HTERT RPE-1 (cell line): ENCODE results near the gene CEP63.

Source experiments
- in situ Hi-C: fragments of 300-500 bp; cut with MboI; formaldehyde crosslinking; loops from 4 replicates; pipeline ENCODE4 v1.14.3; 2020; ENCODE audit warnings: low sequenced_read_pairs

CEP63 gene

DNA sequence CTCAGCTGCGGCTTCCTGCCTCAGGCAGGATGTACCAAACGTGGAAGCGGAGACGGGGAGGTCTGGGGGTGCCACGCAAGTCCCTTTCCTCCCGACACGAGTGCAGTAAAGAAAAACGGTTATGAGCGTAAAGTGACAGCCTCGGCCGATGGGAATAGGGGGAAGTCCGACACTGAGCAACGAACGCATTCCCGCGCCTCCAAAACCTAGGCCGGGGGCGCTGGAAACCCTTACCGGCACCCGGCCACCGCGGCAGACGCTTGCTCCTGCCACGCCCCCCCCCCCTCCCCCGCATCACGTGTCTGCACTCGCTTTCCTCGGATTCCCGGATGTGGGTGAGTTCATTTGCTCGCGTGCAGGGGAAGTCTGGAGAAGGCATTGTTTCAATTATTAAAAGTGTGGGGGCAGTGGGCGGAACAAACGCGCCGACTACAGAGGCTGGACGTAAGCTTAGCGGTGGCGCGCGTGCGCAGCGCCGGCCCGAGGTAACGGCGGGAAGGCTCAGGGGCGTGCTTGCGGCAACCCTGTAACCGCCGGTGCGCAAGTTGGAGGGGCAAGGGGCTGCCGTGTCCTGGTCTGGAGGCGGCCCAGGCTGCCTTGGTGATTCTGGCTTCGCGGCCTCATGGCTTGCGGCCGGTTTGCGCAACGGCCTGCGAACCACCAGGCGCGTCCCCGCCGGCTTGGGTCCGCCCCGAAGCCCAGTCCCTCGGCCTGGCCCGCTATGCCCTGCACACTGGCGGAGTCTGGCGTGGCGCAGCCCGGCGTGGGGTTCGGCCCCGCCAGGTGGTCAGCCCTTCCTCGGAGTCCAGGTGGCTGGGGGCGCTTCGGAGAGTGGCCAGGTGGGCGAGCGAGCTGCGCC lies at the start of gene CEP63, which contains the start of gene ANAPC13:
CEP63 (plus strand) TSS at position 340 of the 859 bp plus-strand sequence. CDS start 9,264 bp downstream, outside the sequence.
ANAPC13 (minus strand) TSS at position 268 of the 859 bp plus-strand sequence. CDS start 3,081 bp downstream, outside the sequence.
- in situ Hi-C loops = no loop called here

DNA sequence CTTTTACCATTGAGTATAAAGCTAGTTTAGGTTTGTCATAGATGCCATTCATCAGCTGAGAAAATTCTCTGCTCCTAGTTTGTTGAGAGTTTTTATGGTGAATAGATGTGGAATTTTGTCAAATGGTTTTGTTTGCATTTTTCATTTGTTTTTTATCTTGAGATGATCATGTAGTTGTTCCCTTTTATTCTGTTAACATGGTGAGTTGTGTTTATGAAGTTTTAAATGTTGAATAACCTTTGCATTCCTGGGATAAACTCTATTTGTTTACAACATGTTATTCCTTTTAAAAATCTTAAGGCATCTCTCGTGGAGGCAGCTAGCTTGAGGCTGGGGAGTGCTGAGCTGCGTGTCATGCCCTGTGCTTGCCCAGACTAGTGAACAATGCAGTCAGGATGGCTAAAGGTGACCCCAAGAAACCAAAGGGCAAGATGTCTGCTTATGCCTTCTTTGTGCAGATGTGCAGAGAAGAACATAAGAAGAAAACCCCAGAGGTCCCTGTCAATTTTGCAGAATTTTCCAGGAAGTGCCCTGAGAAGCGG lies 48.6 kb upstream of the CEP63 start:
- in situ Hi-C loops = no loop called here

DNA sequence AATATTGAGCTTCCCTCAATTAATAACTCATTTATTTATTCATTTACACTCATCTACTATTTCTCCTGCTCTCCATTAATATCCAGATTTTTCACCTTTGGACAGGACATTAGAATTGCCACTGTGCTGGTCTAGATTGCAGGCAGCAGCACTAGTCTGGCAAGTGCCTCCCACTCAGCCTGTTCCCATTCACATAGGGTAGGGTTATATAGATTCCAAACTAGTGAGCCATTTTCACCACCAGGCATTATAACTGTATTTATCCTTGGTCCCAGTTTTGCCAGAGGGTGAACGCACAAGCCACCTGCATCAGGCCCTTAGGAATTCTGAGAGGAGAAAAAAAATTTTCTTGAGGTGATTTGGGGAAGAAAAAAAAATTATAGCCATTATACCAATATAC lies 44.5 kb upstream of the CEP63 start:
- in situ Hi-C loops = no loop called here

DNA sequence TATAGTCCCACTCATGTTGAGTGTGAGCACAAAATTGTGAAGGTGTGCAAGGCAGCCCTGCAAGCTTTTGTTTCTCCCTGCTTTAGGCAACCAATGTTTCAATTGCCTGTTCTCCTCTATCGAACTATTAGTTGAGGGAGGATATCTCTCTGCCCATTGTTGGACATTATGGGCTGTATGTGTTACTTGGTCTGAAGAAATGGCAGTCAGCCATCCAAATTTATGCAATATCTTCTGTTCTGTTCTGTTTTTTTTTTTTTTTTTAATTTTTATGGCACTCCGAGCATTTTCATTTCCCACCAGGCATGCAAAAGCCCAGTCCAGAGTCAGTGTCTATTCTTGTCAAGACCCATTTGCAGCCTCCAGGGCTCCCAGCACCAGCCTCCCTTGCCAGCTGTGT lies 44.0 kb upstream of the CEP63 start:
- in situ Hi-C loops = no loop called here

DNA sequence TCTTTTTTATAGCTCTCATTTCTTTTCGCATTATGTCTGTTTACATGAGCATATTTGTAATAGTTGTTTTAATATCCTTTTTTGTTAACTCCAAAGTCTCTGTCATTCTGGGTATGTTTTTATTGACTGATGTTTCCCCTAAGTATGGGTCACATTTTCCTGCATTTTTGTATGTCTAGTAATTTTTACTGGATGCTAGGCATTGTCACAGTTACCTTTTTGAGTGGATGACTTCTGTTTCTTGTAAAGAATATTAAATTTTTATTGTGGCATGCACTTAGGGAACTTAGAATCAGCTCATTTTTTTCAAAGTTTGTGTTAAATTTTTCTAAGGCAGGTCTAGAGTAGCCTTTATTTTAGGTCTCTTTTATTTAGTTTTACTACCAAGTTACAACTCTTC lies 40.8 kb upstream of the CEP63 start:
- in situ Hi-C loops = no loop called here

DNA sequence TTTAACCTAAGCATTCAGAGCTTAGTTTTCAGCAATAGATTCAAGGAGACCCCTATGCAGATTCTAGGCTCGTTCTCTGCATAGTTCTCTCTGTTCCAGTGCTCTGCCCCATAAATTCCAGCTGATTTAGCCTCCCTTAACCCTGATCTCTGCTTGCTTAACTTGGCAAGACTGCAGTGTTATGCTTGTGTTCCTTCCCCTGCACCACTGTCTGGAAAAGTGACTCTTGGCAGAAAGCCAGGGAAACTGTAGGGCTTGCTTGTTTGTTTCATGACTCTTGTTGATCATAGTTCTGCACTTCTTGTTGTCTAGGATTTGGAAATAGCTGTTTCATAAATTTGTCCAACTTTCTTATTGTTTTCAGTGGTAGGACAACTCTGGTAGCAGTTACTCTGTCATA lies 40.2 kb upstream of the CEP63 start:
- in situ Hi-C loops = no loop called here

DNA sequence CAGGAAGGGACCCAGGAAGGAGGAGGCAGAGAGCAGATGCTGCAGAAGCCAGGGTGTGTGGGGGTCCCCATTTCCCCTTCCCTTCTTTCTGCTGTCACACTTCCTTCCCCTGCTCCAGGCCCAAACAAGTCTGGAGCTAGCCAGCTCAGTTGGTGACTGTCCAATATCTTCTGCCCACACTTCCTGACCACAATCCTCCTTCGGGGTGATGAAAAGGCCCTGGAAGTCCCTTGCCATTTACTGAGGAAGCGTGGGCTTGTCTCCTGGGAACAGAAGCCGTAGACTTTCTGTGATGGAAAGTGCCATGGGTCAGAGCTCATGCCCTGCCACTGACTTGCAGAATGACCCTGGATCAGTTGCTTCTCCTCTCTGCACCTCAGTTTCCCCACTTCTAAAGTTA lies 39.1 kb upstream of the CEP63 start:
- in situ Hi-C loops = no loop called here

DNA sequence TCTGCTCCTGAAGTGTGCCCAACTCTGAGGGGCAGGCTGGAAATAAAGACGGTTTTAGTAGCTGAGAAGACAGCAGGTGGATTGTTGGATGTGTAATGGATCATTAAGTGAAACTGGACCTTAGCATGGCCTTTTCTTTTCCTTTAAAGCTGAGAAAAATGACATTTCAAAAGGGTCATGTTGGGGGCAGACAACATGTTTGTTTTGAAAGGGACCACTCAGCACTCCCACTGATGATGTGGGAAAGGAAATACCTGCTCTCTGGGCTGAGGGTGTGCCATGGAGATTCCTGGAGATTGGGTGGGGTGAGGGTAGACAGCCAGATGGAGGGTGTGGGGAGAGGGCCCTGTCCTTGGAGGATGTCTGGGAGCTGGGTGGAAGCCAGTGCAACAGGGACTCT lies 38.5 kb upstream of the CEP63 start:
- in situ Hi-C loops = no loop called here

DNA sequence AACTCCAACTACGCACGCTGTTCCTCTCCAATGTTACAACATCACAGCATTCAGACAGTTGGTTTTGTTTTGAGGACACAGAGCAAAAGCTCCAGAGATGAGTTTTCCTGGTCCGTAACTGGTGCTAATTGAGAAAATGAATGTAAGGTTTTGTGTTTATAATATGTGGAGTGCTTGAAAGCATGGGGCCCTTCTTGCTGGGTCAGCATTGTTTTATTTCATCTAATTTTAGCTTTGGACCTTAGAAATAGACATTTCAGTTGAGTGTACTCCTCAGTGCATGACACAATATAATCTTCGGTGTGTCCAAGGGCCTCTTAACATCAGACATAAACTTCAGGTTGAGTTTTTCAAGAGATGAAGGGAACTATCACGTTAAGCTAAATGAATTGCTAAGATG lies 37.2 kb upstream of the CEP63 start:
- in situ Hi-C loops = no loop called here

DNA sequence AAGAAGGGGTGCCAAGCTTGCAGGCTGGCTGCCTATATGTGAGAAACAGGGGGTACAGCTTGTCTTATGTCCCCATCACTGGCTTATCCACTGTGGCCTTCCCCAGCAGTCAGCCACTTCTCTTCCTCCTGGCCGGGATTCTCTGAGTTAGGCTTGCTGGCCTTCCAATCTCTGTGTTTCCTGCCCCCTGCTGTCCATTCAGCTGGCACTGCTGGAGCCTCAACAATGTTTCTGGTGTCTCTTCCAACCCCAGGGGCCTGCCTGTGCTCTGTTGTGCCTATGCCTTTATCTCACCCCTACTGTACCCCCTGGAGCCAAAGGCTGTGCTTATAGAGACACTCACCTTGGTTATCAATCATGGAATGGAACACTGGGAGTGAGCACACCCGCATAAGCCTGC lies 36.6 kb upstream of the CEP63 start:
- in situ Hi-C loops = no loop called here

DNA sequence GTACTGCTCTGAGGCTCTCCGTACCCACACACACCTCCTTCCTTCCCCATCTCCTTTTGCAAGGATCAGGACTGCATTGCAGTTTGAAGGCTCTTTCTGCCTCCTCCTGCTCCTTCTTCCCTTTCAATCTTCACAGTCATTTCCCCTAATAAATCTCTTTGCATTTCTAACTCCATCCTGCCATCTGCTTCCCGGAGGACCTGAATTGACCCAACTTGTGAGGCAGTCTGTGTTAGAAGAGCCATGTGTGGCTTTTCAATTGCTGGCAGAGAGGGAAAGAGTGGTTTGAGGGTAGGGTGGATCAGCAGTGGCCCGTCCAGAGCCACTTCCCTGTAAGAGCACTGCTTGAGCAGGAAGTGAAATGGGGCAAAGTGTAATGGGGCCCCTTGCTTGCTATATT lies 35.9 kb upstream of the CEP63 start:
- in situ Hi-C loops = no loop called here

DNA sequence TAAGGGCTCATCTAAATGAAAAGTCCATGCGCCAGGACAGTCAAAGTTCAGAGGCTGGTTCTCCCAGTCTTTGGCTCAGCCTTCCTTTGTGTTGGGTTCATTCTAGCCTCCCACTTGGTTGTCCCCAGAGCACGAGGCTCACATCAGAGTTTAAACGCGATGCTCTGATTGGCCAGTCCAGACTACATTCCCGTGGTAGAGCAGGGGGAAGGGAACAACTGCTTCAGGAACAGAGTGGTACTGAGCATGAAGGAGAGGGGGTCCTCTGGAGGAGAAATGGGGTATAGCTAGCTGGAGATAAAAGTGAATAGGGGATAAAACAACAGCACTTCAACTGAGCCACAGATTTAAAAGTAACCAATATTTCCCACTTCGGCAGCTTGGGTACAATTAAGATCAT lies 32.2 kb upstream of the CEP63 start:
- in situ Hi-C loops = no loop called here

DNA sequence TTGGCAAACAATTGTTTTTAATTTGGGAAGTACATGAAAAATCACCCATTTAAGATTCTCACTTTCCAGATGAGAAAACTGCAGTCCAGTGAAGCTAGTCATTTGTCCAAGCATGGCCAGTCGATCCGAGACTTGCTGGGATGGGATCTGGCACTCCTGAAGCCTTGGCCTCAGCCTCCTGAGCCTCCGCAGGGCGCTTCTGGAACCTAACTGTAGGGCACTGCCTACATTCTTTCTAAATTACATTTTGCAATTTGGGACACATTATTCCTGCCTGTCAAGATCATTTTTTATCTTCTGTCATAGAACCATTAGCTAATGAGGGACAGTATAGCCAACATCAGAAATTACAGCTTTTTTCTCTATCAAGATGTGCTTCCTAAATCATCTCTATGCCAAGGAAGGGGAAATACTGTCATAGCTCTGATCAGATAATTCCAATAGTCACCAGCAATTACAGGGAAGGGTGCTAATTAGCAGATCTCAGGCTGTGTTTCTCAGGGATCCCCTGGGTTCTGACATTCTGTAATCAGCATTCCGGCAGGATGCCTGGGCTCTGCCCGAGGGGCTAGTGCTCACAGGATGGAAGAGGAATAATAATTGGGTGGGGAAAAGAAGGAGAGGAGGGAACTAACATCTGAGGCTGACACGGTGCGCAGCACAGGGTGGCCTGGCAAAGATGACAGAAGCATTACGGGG lies 28.3 kb upstream of the CEP63 start:
- in situ Hi-C loops = no loop called here

DNA sequence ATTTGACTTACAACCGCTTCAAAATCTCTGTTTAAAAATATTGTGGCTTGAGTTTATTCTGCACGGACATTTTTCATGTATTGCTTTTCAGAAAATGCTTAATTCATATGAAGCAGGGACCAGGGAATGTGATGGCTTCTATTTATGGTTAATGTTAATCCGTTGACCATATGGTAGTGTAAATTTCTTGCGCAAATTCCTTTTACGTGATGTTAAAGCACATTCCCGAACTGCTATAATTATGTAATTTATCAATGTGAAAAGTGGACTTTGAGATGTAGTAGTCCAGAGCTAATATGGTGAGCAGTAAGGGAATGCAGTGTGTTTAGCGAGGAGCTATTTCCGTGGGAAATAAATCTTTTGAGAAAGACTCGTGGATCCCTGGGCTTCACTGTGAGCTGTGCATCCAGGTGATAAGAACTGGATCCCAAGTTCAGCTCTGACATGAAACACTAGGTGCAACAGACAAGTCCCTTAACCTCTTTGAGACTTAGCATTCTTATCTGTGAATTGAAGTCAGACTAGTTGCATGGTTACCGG lies 27.4 kb upstream of the CEP63 start:
- in situ Hi-C loops = no loop called here

DNA sequence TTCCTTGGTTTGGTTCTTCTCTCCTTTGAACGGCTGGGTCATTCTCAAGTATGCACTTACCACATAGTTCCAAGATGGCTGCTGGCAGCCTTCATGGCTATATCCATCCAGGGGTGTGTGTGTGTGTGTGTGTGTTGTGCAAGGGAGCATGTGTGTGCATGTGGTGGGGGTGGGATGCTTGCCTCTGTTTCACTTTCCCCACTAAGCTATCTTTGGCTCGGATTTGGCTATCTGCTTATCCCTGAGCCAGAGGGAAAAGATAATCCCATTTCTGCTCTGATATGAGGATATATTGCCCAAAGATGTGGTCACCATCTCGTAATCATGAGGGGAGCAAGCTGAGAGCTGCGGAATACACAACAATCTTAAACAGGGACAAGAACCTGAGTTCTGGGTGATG lies 26.3 kb upstream of the CEP63 start:
- in situ Hi-C loops = no loop called here

DNA sequence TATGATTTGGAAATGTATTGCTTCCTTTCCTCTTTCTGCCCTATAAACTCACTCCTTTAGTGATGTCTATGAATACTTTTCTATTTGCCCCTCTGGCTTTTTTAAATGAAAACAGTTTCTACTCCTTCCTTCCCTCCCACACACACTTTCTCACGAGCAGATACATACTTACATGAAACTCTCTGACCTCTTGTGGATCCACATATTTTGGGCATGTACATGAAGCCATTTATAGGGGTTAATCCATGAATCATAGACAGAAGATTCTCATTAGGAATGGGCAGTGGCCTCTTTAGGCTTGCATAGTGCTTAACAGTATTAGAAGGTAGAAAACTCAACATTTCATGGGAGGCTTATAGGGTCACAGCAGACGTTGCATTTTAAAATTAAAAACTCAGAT lies 24.9 kb upstream of the CEP63 start:
- in situ Hi-C loops = no loop called here

DNA sequence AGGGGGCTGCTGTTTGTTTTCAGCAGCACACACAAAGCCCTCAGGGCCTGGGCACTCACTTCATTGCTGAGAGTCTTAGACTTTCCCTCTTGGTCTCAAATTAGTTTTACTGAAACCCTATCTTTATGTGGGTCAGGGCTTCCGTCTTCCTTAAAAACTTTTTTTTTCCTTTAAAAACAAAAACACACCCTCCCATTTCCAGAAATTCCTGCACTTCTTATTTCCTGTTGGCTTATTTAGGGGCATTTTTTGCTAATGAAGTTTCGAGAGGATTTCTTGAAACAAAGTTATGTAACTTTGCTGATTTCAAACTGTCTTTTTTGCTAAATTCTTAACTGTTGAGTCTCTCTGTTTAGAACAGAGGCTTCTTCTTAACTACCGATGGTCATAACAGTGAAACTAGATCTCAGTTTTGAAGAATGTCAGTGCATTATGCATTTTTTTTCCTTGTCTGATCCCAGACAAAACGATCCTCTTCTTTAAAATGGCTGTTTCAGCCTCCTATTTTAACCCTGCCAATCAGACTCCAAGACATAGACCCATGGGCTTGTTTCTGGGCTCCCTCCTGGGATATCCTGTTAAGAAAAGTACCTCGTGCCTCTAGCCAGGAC lies 23.4 kb upstream of the CEP63 start:
- in situ Hi-C loops = no loop called here

DNA sequence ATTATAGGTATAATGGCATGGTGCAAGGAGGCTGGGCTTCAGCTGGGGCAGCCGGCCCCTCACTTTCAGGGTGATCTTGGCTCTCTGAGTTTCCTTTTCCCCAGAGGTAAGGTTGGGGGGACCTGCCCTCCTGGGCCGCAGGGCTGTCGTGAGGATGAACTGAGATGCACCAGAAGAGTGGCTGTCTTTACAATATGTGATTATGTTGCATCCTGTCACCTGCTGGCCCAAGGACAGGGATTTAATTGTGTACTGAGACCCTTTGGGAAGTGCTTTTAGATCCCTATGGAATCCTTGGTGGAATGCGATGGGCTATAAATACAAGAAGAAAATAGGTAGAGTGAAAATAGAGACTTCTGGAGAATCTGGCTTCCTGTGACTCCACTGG lies 22.2 kb upstream of the CEP63 start:
- in situ Hi-C loops = no loop called here

DNA sequence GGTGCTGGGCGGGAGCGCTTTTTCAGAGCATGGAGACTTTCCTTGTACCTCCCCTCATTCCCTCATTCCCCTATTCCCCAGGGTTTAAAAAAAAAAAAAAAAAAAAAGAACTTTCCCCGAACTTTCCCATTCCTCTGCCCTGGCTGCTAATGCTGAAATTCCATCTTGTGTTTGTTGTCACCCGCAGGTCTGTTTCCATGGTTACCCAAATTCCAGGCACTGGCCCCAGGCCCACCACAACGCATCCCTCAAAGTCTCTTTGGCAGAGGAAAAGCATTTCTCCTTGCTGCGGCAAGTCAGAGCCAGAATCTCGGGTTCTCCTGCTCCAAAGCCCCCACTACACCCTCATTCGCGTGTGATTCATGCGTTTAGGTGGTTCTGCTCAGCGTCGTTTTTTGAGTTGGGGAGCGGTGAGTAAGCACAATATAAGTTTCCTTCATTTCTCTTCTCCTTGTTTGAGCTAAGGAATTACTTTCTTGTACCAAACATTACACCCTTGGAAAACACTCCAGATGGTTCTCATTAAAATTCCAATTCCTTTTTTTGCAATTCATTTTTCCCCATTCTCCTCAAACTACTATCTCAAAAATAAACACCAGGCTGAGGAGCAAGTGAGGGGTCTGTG lies 21.7 kb upstream of the CEP63 start:
- in situ Hi-C loops = no loop called here

DNA sequence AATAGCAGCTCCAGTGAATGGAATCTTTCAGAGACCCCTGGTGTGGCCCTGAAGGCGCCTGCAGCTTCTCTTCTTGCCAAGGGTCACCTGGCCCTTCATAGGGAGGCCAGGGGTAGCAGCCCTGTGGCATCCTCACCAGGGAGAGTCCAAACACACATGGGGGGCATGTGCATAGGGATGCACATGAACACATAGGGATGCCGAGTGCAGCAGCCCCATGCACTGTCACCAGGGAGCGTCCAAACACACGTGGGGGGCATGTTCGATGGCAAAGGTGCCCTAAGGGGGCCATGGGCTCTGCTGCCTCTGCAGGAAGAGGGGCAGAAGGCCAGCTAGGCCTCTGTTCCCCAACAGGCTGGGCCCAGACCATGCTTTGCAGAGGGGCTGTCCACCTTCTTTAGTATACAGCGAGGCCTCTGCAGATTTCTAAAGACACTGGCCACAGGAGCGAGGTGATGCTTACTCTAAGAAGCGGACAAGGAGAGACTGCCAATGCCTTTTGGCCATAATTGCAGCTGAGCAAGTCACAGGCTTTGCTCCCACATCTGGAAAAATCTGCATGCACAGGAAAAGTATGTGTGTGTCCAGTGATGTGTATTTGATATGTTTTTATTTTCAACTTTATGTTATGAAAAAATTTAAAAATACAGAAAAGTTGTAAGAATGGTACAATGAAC lies 21.0 kb upstream of the CEP63 start:
- in situ Hi-C loops = no loop called here
